BE2C (cell line): ENCODE data around the gene NTPCR.
"Not testable (repeated sequence)": the region's sequence is repeated elsewhere in the genome, so short reads cannot be mapped to it uniquely, and the experiment has no call there.

Source experiments
- DNase-seq: peaks from one replicate; pipeline ENCODE4 v3.0.0-alpha.2; 2020
- H3K27me3 ChIP-seq: fragments of 250-450 bp; sonication (Bioruptor Pico); 2 replicates; pipeline ENCODE4 v1.5.1; 2020; ENCODE audit warnings: mild to moderate bottlenecking
- H3K36me3 ChIP-seq: fragments of 250-450 bp; sonication (Bioruptor Pico); 2 replicates; pipeline ENCODE4 v1.5.1; 2020; ENCODE audit warnings: mild to moderate bottlenecking
- H3K4me1 ChIP-seq: fragments of 250-450 bp; sonication (Bioruptor Pico); 2 replicates; pipeline ENCODE4 v1.5.1; 2020
- H3K4me3 ChIP-seq: 2 replicates; pipeline ENCODE4 v1.5.1; 2011; ENCODE audit warnings: low read depth, low read length
- H3K9me3 ChIP-seq: fragments of 250-450 bp; sonication (Bioruptor Pico); 2 replicates; pipeline ENCODE4 v1.5.1; 2020
- TF ChIP-seq, protein P1 (sequence below): IDR thresholded peaks from 2 replicates; pipeline ENCODE4 v1.5.1; 2012; ENCODE audit warnings: mild to moderate bottlenecking, low read depth, low read length

Gene NTPCR

DNA sequence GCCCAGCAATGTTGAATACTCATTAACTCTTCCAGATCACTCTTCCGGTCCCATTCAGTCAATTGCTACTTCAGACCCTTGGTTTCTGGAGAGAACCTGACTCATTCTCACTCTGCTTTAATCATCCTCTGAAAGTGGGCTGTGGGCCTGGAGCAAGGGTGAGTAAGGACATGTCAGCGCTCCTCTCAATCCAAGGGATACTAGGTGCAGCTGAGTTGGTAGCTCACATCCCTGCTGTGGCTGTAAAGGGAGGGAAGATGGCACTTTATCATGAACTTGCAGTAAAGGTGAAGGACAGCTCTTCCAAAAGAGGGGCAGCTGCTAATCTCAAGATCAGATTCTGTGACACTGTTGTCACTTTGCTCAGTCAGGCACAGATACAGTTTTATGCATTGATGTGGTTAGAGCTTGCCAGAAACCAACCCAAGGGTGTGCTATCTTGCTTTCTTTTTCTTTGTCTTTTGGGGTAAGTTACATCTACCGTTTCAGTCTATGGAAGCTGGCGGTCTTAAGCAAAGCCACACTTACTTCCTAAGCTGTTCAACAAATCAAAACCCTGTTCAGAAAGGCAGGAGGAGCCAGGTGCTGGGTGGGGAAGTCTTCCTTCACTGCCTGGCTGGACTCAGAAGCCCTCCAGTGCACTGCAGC is 26.5 kb upstream of the NTPCR start:
- H3K4me3 ChIP-seq = no peak overlapping the region
- TF ChIP-seq, protein P1, sequence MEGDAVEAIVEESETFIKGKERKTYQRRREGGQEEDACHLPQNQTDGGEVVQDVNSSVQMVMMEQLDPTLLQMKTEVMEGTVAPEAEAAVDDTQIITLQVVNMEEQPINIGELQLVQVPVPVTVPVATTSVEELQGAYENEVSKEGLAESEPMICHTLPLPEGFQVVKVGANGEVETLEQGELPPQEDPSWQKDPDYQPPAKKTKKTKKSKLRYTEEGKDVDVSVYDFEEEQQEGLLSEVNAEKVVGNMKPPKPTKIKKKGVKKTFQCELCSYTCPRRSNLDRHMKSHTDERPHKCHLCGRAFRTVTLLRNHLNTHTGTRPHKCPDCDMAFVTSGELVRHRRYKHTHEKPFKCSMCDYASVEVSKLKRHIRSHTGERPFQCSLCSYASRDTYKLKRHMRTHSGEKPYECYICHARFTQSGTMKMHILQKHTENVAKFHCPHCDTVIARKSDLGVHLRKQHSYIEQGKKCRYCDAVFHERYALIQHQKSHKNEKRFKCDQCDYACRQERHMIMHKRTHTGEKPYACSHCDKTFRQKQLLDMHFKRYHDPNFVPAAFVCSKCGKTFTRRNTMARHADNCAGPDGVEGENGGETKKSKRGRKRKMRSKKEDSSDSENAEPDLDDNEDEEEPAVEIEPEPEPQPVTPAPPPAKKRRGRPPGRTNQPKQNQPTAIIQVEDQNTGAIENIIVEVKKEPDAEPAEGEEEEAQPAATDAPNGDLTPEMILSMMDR = no peak
- H3K4me1 ChIP-seq = no peaks in the 10 kb centered on the region; the same call in 1 of the 2 replicates
- H3K9me3 ChIP-seq = no peaks in the 10 kb centered on the region
- no peaks in the 10 kb centered on the region for H3K27me3 ChIP-seq
- no peaks in the 10 kb centered on the region for H3K36me3 ChIP-seq
- DNase-seq = no peak

DNA sequence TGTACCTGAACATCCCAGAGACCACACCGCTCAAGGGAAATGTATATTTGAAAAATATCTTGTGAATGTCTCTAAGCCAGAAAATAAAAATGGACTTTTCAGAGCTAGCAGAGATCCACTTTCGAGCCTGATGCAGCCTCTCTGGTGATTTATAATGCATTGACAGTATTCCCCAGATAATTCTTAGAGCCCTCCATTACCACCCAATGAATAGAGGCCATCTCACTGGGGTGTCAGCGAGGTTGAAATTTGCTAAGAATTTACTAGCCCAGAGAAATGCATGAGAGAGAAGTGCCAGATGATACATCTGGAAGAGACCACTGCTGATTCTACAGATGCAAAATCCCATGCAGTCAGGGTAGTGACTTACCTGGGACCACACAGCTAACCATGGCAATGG is 25.5 kb upstream of the NTPCR start:
- Histone ChIP-seq H3K27me3 (no peaks in the 10 kb centered on the region), H3K4me1 (no peaks in the 10 kb centered on the region; the same call in 1 of the 2 replicates), H3K4me3 (no peak overlapping the region), H3K9me3 (no peaks in the 10 kb centered on the region), H3K36me3 (no peaks in the 10 kb centered on the region)
- TF ChIP-seq, protein P1 = no peak
- DNase-seq = no peak

DNA sequence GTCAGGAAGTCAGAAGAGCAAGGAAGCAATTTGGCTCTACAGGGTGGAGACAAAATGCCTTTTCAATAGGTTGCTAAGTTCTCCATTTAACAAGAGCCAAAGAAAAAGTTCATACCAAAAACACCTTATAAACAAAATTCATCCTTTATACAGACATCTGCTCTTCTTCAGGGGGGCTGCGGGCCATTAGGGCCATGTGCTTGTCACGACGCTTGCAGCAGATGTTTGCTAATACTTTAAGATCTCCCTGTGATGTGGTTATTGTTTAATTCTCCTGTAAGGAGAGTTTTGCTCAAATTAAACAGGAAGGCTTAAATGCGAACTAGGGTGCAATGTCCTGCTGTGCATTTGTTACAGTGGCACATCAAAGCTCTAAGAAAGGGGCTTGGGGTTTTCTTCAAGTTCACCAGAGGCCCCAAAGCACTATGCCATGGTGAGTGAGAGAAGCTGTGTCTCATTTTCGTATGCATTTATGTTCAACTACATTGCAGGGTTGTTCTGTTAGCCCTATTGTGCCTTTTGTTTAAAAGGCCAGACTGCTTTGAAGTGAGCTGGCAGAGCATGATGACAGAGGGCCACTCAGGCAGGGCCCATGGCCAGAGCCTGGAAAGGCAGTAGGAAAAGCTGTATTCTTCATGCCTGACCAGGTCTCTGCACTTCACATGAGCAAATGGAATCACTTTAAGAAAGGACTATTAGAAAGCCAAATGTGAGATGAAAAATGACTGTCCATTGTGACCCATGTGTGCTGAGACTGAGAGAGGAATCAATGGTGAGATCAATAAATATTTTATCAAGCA is 24.8 kb upstream of the NTPCR start:
- Histone ChIP-seq H3K9me3 (no peaks in the 10 kb centered on the region), H3K4me1 (no peaks in the 10 kb centered on the region; the same call in 1 of the 2 replicates), H3K27me3 (no peaks in the 10 kb centered on the region), H3K4me3 (no peak overlapping the region), H3K36me3 (no peaks in the 10 kb centered on the region)
- DNase-seq = no peak
- TF ChIP-seq, protein P1 = no peak

DNA sequence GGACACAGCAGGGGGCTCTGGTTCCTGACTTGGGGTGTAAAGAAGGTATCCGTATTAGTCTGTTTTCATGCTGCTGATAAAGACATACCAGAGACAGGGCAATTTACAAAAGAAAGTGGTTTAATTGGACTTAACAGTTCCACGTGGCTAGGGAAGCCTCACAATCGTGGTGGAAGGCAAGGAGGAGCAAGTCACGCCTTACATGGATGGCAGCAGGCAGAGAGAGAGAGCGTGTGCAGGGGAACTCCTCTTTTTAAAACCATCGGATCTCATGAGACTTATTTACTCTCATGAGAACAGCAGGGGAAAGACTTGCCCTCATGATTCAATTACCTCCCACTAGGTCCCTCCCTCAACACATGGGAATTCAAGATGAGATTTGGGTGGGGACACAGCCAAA is 23.2 kb upstream of the NTPCR start:
- not testable (repeated sequence) for H3K4me1 ChIP-seq, H3K9me3 ChIP-seq, H3K36me3 ChIP-seq, DNase-seq, H3K4me3 ChIP-seq, H3K27me3 ChIP-seq

DNA sequence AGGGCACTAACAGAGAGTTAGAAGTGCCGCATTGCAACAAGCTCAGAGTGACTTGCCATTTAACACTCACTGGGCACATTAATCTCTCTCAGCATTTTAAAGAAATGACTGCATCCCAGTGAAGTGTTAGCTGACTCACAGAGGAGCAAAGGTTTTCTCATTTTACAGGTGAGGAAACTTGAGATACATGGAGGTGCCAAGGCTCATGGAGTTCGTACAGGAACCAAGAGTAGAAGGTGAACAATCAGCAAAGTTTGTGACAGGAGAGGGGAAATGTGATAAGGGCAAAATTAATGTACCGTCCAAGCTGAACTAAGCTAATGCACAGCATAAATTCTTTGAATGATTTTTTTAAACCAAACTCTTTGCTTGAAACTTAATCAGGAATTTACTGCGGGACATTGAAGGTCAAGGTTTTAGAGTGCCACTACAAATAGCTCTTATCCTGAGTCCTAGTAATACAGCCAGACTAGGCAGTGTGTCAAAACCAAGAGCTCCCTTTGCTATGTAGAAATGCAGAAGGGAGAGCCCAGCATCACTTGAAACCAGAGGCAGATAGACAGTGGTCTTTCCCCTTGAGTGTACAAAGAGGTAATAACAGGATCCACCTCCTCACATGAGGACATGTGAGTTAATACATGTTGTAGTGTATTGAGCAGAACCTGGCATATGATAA is 22.4 kb upstream of the NTPCR start:
- Histone ChIP-seq H3K27me3 (no peaks in the 10 kb centered on the region), H3K36me3 (no peaks in the 10 kb centered on the region), H3K4me1 (no peaks in the 10 kb centered on the region; the same call in 1 of the 2 replicates), H3K9me3 (no peaks in the 10 kb centered on the region), H3K4me3 (no peak overlapping the region)
- DNase-seq = no peak
- TF ChIP-seq, protein P1 = no peak

DNA sequence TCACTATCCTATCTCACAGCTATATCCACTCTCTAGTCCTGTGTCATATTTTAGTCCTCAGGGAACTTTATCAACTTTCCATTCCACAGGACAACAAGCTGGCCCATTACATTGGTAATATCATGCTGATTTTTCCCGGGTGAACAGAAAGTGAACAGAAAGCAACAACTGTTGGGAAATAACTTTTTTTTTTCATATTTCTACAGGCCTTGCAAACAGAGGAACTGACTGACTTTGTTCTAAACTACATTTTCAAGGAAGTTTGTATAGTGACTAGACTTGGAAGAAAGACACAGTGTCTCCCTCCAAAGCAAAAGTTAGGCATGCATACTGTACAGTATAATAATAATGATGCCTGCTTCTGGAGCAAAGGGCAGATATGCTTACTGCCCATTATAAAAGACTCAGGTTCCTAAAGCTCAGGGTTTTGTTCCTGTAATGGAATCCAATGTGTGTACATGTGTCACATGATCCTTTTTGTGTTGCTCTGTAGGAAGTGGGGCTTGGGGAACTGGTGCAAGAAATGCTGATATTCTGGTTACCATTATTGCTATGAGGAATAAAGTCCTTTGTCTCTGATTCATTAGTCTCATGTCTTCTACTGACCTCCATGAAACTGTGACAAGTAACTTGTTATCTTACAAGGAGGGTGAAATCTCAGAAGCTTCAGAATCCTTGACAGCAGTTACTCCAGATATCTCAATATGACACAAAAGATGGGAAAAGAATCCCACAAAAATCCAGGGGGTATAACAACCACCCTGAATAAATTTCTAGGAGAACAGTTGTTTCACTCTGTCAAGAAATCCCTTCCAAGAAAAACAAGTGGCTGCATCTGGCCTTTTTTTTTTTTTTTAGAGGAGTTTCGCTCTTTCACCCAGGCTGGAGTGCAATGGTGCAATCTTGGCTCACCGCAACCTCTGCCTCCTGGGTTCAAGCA is 17.7 kb upstream of the NTPCR start:
- Histone ChIP-seq H3K4me3 (no peak overlapping the region), H3K27me3 (no peaks in the 10 kb centered on the region), H3K4me1 (no peaks in the 10 kb centered on the region), H3K9me3 (no peaks in the 10 kb centered on the region), H3K36me3 (no peaks in the 10 kb centered on the region)
- DNase-seq = no peak
- TF ChIP-seq, protein P1 = no peak
